A549 (cell line): Measurements from ENCODE around the gene SIAH2. TPM values are rescaled to one million over a fixed set of nuclear protein-coding genes. Genes with fewer than 3 reads are reported as not detected.

Experiments used
- ATAC-seq, 2 experiments: fragments of 200-7000 bp in 1 of 2; fragments of >200 bp in 1 of 2; cut with Nextera tagmentation in 1 of 2; cut with Tn5 transposase in 1 of 2; 3 replicates each; pipeline versions ENCODE4 v1.8.0 to v1.9.1; 2018 to 2020; ENCODE audit warnings: mild to moderate bottlenecking in 1 of 2, moderate library complexity in 1 of 2
- CTCF ChIA-PET: fragments of 300-600 bp; sonication (Branson Sonifier 250); formaldehyde crosslinking; extraction: SDS; loops from one replicate; lab custom pipeline; 2021; ENCODE audit warnings: antibody characterized with exemption, inconsistent platforms; lab: Yijun Ruan, JAX
- POLR2A ChIA-PET: fragments of 350-600 bp; formaldehyde crosslinking; extraction: SDS; loops from one replicate; lab custom pipeline; 2021; ENCODE audit warnings: antibody characterized with exemption, inconsistent platforms; lab: Yijun Ruan, JAX
- DNase-seq, 2 experiments: peaks; one replicate each; pipeline versions ENCODE4 v3.0.0 to v3.0.0-alpha.2; 2011 to 2016; ENCODE audit warnings: low read depth in 1 of 2, low spot score in 1 of 2
- FAIRE-seq: peaks from 2 replicates; lab custom pipeline; 2011; peaks lifted over from hg19 to GRCh38; lab: Jason Lieb, UNC
- H3K27ac ChIP-seq, 2 experiments: fragments of >200 bp; sonication (Bioruptor Twin); formaldehyde crosslinking; 3 replicates each; pipeline ENCODE4 v1.5.1; 2016 to 2017
- H3K4me1 ChIP-seq: fragments of >200 bp; sonication (Bioruptor Twin); formaldehyde crosslinking; 3 replicates; pipeline ENCODE4 v1.6.1; 2016
- H3K4me2 ChIP-seq: fragments of >200 bp; sonication (Bioruptor Twin); formaldehyde crosslinking; 3 replicates; pipeline ENCODE4 v1.6.1; 2016
- H3K4me3 ChIP-seq: fragments of >200 bp; sonication (Bioruptor Twin); formaldehyde crosslinking; 3 replicates; pipeline ENCODE4 v1.5.1; 2016
- H3K9me3 ChIP-seq: fragments of >200 bp; sonication (Bioruptor Twin); formaldehyde crosslinking; 3 replicates; pipeline ENCODE4 v1.6.1; 2016
- CEBPB ChIP-seq, 2 experiments: fragments of >200 bp in 1 of 2; sonication (Bioruptor Twin) in 1 of 2; formaldehyde crosslinking in 1 of 2; IDR thresholded peaks; 2 replicates each; pipeline ENCODE4 v1.6.1; 2012 to 2016
- CHD4 ChIP-seq: fragments of 200-600 bp; sonication (generic); IDR thresholded peaks from 2 replicates; pipeline ENCODE4 v1.6.1; 2016; ENCODE audit warnings: antibody characterized with exemption, mild to moderate bottlenecking, borderline replicate concordance
- CTCF ChIP-seq: fragments of >200 bp; sonication (Bioruptor Twin); formaldehyde crosslinking; IDR thresholded peaks from 3 replicates; pipeline ENCODE4 v1.5.1; 2016
- ESRRA ChIP-seq: fragments of 150-350 bp; IDR thresholded peaks from 2 replicates; pipeline ENCODE4 v1.6.1; 2014; ENCODE audit warnings: mild to moderate bottlenecking, low read length, borderline replicate concordance
- FOXS1 ChIP-seq: fragments of 250-450 bp; sonication (Bioruptor Pico); IDR thresholded peaks from 2 replicates; pipeline ENCODE4 v1.5.0; 2020; ENCODE audit warnings: mild to moderate bottlenecking, moderate library complexity
- HDAC2 ChIP-seq: fragments of 200-600 bp; sonication (generic); IDR thresholded peaks from 2 replicates; pipeline ENCODE4 v1.6.1; 2016
- JUNB ChIP-seq: fragments of >200 bp; sonication (Bioruptor Twin); formaldehyde crosslinking; IDR thresholded peaks from 2 replicates; pipeline ENCODE4 v1.6.1; 2016
- KDM1A ChIP-seq: fragments of 200-600 bp; sonication (generic); IDR thresholded peaks from 2 replicates; pipeline ENCODE4 v1.6.1; 2016; ENCODE audit warnings: low read depth, mild to moderate bottlenecking
- MAFK ChIP-seq: fragments of 450-650 bp; IDR thresholded peaks from 2 replicates; pipeline ENCODE4 v1.6.1; 2014; ENCODE audit not compliant: partially characterized antibody
- MAZ ChIP-seq: fragments of 150-350 bp; IDR thresholded peaks from 2 replicates; pipeline ENCODE4 v1.6.1; 2014; ENCODE audit warnings: antibody characterized with exemption, low read depth, low read length, borderline replicate concordance
- PBX3 ChIP-seq: IDR thresholded peaks from 2 replicates; pipeline ENCODE4 v1.6.1; 2012
- RFX5 ChIP-seq: fragments of 450-650 bp; IDR thresholded peaks from 2 replicates; pipeline ENCODE4 v1.7.1; 2014; ENCODE audit warnings: antibody characterized with exemption, mild to moderate bottlenecking, moderate library complexity
- RNF2 ChIP-seq: fragments of 200-600 bp; sonication (generic); IDR thresholded peaks from 2 replicates; pipeline ENCODE4 v1.6.1; 2016; ENCODE audit warnings: low read depth, mild to moderate bottlenecking, antibody characterized with exemption, moderate library complexity, borderline replicate concordance
- SREBF2 ChIP-seq: fragments of 450-650 bp; IDR thresholded peaks from 2 replicates; pipeline ENCODE4 v1.6.1; 2014; ENCODE audit warnings: mild to moderate bottlenecking, moderate library complexity
- TFCP2L1 ChIP-seq: fragments of 250-450 bp; sonication (Bioruptor Pico); IDR thresholded peaks from 2 replicates; pipeline ENCODE4 v1.5.0; 2021; ENCODE audit warnings: mild to moderate bottlenecking
- TP53 ChIP-seq: fragments of 250-450 bp; sonication (Bioruptor Pico); IDR thresholded peaks from 2 replicates; pipeline ENCODE4 v1.5.0; 2021; ENCODE audit warnings: mild to moderate bottlenecking, moderate library complexity
- ZFP36 ChIP-seq: fragments of 450-650 bp; IDR thresholded peaks from 2 replicates; pipeline ENCODE4 v1.6.1; 2014; ENCODE audit warnings: borderline replicate concordance; ENCODE audit not compliant: partially characterized antibody
- WGBS: methylation state at CpG from one replicate; pipeline ENCODE4 v1.1.6; 2017; ENCODE audit errors: missing lambda C conversion rate; 5-methylcytosine and 5-hydroxymethylcytosine counted together
- polyA plus RNA-seq, 4 experiments: library from polyadenylated mRNA; depleted of rRNA in 3 of 4; stranded (reverse); fragments of >200 nt; fragmentation: RNase III in 1 of 4; extraction: RNeasy Plus Mini Kit Qiagen cat#74134 plus additional on column Dnase treatment in 1 of 4; gene quantifications; 2 replicates in 3 of 4; 3 replicates in 1 of 4; pipeline ENCODE4 v1.2.3, GENCODE V29; 2011 to 2017

SIAH2 gene
- polyA plus RNA-seq, 2 of the 4 experiments (the other 2 are of a cell fraction): 11.4 to 24.8 TPM

- Histone ChIP-seq H3K9me3 (no peaks in the 10 kb centered on the region), H3K4me1 (peaks cover 17% of the 10 kb centered on the region), H3K4me2 (no peak overlapping the region), H3K4me3 (no peak overlapping the region)
- ChIA-PET CTCF (no interaction called here), POLR2A (no interaction called here)
- FAIRE-seq (no peak), ATAC-seq (no peak)
- TF ChIP-seq RFX5: no peak
- TF ChIP-seq, all 56 proteins: peak for 0
- no peak overlapping the region for H3K27ac ChIP-seq
- DNase-seq: no peak
These were observed 5.2 kb downstream of the SIAH2 start for GRCh38 chr3:150757768-150758167.

DNA sequence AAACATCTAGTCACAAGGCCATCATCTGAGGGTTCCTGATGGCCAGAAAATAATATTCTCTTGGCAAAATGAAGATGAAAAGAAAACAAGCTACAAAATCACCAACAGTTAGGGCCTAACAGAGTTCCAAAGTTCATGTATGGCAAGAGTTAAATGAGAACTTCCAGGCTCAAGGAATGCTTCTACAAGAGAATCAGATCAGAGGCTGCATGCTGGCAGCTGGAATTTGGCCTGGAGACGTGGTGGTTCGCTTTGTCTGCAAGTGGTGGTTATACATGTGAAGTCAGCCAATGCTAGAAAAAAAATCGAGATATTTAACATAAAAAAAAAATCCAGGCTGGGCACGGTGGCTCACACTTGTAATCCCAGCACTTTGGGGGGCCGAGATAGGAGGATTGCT is 5.6 kb downstream of the SIAH2 start:
- ChIA-PET CTCF (interaction anchor here (0.9 to 1.6 kb wide), 2 partner anchors 30 to 389 kb away, joined by 3 read pairs; no protein-coding TSS in a partner anchor), POLR2A (no interaction called here)
- Histone ChIP-seq H3K4me3 (no peak overlapping the region), H3K27ac (no peak overlapping the region), H3K4me2 (no peak overlapping the region), H3K4me1 (peaks cover 17% of the 10 kb centered on the region), H3K9me3 (no peaks in the 10 kb centered on the region)
- 86% methylated on average over 5 of the region's 5 CpGs for WGBS
- ATAC-seq (no peak), DNase-seq (no peak), FAIRE-seq (no peak)
- no peak for TF ChIP-seq JUNB
- TF ChIP-seq CHD4: no peak
- no peak for TF ChIP-seq ESRRA
- TF ChIP-seq PBX3: no peak
- TF ChIP-seq CTCF: no peak
- TF ChIP-seq MAZ: no peak
- TF ChIP-seq RNF2: no peak
- no peak for TF ChIP-seq KDM1A
- no peak for TF ChIP-seq TP53 (CRISPR knock-in tag)
- TF ChIP-seq HDAC2: no peak

DNA sequence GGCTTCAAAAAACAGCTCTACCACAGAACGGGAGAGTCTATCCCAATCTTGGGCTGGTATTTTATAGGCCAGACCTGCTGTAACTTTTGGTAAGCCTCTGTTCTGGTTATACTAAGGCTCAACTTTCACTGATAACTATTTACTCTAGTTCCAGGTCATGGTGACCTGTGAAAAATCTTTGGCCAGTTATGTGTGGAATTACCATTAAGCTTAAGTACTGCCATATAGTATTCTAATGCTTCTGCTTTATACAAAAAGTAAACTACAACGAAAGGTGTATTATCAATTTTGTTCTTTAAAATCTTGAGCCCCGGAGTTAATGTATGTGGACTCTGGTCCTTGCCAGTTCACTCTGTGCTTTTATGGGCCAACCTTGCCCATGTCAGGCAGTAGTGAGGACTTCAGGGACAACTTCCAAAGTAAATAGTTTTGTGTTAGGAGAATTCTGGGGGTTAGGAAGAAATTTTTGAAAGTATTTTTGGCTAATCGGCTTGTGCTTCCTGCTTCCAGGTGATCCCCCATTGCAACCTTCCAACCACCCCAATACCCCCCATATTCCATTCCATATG is 6.4 kb downstream of the SIAH2 start:
- no peak for FAIRE-seq
- POLR2A ChIA-PET: no interaction called here
- CTCF ChIA-PET: interaction anchor here (0.9 to 1.6 kb wide), 2 partner anchors 31 to 390 kb away, joined by 3 read pairs; no protein-coding TSS in a partner anchor
- ATAC-seq: no peak
- Histone ChIP-seq H3K4me3 (no peak overlapping the region), H3K9me3 (no peaks in the 10 kb centered on the region), H3K27ac (0 out of 6 replicates have a peak overlapping the region, but pooled peaks of 1 of the 2 experiments have one; percentile 34), H3K4me1 (peaks cover 23% of the 10 kb centered on the region), H3K4me2 (no peak overlapping the region)
- TF ChIP-seq RNF2 (no peak), PBX3 (no peak), SREBF2 (no peak), CHD4 (no peak), CEBPB (IDR thresholded peaks at IDR 0.05) (no peak), ZFP36 (no peak), TFCP2L1 (CRISPR knock-in tag) (no peak), FOXS1 (CRISPR knock-in tag) (no peak), MAFK (no peak)
- WGBS: 97% methylated on average over 4 of the region's 4 CpGs
- no peak for DNase-seq
